ELF-1 (cell line): ENCODE data around the gene BASP1.
"Not testable (repeated sequence)": the region's sequence is repeated elsewhere in the genome, so short reads cannot be mapped to it uniquely, and the experiment has no call there.

Experiments
- DNase-seq: peaks from one replicate; pipeline ENCODE4 v3.0.0-alpha.2; 2016; ENCODE audit warnings: low read depth, low spot score

Gene BASP1

DNA sequence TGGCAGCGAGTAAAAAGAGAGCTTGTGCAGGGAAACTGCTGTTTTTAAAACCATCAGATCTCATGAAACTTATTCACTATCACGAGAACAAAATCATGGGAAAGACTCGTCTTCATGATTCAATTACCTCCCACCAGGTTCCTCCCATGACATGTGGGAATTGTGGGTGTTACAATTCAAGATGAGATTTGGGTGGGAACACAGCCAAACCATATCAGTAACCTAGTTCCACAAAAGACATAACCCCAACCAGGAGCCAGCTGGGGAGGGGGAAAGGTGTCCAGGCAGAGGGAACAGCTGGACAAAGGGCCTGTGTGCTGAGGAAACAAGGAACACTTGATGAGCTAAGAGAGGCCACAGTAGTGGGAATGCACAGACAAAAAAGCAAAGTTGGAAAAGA is 71.1 kb downstream of the BASP1 start:
- no peak for DNase-seq

DNA sequence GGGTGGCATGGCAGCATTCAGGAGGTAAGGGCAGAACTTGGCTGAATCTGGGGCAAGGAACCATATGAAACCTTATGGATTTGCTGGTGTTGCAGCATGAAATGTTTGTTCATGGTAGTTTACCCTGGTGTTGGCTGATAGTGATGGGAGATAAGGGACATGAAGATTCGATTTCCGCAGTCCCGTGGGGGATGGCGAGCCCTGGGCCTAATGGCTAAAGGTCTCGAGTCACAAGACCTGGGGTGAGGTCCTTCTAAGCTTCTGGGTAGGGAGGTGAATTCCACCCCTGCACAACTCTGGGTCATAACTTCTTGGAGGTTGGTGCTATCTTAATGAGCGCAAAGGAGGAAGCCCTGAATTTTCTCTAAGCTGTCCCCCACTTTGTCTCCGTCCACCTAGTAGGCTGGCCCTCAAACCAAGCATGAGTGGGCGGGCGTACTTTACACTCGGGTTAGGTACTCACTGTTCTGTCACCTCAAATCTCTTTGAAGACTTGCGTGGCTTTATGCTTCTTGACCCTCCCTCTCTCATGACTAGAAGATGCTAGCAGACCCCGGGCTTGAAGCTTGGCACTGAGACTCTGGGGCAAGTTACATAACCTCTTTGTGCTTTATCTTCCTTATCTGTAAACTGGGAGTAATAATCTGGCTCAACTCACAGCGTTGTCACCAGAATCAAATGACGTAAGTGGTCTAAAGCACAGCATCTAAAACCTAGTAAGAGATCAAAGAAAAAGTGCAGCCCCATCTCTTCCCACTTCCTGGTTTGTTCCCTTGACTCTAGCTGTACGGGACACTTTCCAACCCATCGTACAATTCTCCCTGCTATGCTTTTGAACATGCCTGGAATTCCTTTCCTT is 72.5 kb downstream of the BASP1 start:
- DNase-seq: no peak

DNA sequence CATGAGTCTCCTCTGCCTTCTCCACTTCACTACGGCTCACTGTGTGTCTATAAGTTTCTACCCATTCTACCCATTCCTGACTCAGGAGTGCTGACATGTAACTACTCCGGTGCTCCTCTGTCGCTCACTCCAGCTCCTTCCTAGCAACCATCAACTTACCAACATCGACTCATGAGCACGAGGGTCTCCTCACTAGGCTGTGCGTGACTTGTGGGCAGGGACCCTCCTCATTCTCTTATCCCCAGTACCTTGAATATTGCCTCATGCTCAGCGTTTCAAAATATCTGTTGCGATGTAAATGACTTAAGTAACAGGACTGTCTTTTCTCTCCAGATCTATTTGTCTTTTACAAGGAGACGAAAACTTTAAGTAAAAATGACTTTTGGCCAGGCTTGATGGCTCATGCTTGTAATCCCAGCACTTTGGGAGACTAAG is 73.1 kb downstream of the BASP1 start:
- no peak for DNase-seq

DNA sequence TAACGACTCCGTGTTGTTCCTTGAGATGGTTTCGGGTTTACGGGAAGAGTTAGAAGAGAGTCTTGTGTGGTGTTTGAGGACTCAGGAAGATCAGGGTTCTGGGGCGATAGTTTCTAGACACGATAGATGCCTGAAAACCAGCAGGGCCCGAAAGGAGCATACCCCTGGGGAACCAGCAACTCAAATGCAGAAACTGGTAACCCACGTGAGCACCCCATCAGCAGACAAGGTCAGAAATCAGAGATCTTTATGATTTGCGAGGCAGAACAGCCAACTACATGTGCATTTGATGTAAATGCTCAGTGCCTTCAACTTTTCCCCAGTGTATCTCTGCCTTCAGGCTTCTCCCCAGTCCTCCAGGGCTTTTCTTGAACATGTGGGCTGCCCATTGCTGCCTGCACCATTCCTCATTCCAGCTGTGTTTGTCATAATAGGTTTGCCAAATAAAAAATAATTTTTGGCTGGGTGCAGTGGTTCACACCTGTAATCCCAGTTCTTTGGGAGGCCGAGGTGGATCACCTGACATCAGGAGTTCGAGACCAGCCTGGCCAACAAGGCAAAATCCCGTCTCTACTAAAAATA is 75.1 kb downstream of the BASP1 start:
- no peak for DNase-seq

DNA sequence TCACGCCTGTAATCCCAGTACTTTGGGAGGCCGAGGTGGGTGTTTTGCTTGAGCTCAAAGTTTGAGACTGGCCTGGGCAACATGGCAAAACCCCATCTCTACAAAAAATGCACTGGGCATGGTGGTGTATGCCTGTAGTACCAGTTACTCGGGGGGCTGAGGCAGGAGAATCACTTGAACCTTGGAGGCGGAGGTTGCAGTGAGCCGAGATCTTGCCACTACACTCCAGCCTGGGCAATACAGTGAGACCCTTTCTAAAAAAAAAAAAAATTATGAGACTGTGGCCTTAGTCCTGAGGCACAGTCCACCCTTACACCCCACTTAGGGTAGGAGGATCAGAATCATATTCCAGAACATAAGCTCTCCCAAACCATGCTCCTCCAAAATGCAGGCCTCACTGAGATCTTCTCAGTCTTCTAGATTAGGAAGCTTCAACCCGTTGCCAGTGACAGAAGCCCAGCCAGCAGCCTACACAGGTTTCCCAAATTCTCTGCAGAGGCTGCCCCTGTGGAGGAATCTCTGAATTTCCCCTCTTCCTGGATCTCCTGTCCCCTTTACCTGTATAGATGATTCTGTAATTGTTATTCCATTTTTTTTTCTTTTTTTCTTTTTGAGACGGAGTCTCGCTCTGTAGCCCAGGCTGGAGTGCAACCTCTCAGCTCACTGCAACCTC is 77.3 kb downstream of the BASP1 start:
- DNase-seq: no peak

DNA sequence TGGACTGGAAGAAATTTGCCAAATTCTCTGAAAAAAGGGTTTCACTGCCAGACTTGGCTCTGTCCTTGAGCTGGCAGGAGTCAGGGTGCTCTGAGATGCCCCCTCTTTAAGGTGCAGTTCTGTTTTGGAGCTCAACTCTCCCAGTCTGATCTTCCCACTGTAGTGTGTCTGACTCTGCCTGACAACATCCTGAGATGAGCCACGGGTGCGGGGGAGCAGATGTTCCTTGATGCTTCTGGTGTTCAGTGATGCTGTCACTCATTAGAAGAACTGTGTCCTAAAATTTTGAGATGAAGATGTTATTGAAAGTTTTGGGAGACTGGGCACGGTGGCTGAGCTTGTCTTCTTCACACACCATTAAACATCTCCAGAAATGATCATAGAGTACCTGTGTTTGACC is 78.2 kb downstream of the BASP1 start:
- no peak for DNase-seq

DNA sequence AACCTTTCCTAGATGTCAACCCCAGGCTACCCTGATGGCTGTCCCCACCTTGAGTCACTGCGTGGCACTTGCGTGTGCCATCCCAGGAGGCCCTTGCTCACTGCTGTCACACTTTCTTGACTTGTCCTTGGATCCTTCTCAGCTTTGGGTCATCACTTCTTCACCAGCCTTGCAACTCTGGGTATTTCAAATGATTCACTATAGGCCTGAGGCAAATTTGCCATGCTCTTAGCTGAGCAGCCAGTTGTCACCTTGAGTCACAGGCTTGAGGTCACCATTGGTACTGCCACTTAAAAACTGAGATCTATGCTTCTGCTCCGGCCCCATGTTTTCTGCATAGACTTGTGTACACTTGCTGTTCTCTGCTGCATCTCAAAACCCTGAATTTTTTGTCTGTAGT is 84.7 kb downstream of the BASP1 start:
- no peak for DNase-seq

DNA sequence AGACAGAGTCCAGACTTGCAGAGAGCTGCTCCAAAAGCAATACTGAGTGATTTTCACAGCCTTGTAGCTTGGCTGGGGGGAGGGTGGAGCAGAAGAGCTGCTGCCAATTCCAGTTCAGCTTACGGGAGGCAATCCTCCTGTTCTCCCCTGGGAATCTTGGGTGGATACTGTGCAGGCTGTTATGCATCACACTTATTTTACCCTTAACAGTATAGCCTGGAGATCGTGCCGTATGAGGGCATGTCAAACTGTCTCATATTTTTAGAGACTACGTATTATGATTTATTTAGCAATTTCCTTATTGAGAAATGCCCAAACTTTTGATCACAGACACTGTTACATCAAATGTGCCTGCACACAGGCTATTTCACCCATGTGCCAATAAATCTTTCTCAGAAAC is 85.2 kb downstream of the BASP1 start:
- no peak for DNase-seq

DNA sequence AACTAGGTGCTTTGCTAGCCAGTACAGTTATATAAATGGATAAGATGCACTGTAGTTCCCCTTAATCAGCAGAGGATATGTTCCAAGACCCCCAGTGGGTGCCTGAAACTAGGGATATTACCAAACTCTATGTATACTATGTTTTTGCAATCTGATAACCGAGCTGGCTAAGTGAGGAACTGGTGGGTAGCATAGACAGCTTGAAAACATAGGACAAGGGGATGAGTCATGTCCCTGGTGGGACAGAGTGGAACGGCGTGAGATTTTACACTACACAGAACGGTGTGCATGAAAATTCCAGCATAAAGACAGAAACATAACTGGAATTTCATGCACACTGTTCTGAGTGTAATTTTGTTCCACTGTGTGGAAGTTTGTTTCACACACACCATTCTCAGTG is 86.9 kb downstream of the BASP1 start:
- no peak for DNase-seq

DNA sequence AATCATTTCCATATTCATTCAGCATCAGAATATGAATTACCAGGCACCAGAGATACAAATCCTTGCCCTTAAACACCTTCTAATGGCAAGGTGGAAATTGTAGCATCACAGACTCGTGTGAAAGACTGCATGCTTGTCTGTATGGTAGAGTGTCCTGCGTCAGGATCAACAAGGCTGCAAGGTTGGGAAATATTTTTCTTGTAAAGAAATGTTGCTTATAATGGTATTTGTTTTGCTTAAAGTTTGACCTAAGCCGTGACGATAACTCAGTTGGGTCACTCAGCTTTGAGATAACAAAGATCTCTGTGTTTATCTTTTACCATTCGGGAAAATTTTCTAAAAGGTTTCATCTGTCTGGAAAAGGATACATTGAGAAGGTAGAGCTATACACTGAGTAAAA is 87.6 kb downstream of the BASP1 start:
- DNase-seq: no peak

DNA sequence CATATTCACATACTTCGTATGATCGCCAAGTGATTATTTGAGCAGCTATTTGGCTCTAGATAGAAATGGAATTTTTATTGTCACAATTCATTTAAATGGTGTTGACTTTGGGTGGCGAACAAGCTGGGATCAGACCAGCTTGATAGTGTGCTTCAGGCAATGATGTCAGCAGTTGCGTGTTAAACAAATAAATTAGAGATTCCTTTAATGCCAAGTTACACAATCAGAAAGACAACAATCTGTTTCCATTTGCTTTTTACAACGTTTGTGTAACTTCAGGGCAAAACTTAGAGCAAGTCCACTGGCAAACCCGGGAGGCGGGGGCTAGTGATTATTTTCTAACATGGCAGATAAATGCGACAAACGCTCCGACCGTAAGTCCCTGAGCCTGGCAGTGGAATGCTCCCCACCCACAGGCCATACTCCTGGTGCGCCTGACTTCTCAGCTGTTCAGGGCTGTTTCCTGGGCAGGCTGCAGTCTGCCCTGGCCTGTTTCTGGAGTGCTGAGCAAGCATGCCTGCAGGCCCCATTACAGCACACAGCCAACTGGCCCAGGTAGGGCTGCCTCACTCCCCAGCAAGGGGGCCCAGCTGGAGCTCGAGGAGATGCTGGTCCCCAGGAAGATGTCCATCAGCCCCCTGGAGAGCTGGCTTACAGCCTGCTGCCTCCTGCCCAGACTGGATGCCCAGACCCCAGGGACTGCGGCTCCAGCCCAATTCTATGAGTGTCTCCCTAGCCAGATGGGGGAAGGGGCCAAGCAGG is 88.7 kb downstream of the BASP1 start:
- DNase-seq: peak; percentile 93

DNA sequence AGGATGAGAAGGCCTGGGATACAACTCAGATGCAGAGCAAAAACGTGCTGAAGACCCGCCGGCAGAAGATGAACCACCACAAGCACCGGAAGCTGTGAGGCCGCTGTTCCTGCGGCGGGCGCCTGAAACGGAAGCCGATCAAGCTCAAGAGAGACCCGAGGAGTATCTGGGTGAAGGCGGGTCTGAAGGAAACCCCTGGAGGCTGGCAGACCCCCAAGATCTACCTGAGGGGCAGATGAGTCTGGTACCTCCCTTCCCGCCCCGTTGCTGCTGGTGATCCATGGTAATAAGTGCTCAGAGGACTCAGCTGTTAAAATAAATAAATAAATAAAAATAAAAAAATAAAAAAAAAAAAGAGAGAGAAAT is 89.3 kb downstream of the BASP1 start:
- DNase-seq: no peak

DNA sequence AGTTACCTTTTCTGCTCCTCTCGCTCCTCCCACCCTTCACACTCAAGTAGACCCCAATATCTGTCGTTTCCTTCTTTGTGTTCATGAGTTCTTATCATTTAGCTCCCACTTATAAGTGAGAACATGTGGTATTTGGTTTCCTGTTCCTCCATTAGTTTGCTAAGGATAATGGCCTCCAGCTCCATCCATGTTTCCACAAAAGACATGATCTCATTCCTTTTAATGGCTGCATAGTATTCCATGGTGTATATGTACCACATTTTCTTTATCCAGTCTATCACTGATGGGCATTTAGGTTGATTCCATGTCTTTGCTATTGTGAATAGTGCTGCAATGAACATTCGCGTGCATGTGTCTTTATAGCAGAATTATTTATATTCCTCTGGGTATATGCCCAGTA is 90.0 kb downstream of the BASP1 start:
- DNase-seq: not testable (repeated sequence)

DNA sequence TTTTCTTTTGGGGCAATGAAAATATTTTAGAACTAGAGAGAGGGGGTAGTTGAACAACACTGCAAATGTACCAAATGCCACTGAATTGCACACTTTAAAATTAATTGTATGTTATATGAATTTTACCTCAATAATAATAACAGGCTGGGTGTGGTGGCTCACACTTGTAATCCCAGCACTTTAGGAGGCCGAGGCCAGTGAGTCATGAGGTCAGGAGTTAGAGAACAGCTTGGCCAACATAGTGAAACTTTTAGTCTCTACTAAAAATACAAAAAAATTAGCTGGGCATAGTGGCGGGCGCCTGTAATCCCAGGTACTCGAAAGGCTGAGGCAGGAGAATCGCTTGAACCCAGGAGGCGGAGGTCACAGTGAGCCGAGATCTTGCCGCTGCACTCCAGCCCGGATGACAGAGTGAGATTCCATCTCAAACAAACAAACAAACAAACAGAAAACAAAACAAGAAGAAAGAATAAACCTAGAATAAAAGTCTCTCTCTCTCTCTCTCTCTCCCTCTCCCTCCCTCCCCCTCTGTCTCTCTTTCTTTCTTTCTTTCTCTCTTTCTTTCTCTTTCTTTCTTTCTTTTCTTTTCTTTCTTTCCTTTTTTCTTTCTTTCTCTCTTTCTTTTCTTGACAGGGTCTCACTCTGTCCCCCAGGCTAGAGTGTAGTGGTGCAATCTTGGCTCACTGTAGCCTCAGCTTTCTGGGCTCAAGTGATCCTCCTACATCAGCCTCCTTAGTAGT is 91.1 kb downstream of the BASP1 start:
- DNase-seq: no peak

DNA sequence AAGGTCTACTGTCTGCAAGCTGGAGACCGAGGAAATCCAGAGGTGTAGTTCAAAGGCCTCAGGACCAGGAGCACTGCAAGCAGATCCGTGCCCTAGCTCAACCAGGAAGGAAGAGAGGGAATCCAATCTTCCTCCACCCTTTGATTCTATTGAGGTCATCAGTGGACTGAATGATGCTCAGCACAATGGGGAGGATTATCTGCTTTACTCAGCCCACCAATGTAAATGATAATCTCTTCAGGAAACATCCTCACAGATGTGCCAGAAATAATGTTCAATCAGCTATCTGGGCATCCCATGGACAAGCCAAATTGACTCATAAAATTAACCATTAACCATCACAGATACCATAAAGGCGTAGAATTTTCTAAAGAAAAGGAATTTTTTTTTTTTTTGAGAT is 92.0 kb downstream of the BASP1 start:
- DNase-seq: no peak

DNA sequence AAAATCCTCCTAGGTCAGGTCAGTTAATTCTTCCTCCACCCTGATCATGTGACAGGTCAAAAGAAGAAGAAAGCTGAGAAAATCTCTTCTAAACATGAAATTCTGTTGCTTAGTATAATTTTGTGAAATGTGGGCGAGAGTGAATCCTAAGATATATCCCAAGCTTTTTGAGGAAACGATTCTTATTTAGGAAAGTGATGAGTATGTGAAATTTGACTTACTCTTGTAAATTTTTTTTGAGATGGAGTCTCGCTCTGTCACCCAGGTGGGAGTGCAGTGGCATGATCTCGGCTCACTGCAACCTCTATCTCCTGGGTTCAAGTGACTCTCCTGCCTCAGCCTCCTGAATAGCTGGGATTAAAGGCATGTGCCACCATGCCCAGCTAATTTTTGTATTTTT is 93.1 kb downstream of the BASP1 start:
- DNase-seq: not testable (repeated sequence)

DNA sequence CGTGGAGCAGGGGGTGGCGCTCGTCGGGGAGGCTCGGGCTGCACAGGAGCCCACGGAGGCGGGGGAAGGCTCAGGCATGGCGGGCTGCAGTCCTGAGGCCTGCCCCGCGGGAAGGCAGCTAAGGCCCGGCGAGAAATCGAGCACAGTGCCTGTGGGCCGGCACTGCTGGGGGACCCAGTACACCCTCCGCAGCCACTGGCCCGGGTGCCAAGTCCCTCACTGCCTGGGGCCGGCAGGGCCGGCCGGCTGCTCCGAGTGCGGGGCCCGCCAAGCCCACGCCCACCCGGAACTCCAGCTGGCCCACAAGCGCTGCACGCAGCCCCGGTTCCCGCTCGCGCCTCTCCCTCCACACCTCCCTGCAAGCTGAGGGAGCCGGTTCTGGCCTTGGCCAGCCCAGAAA is 94.4 kb downstream of the BASP1 start:
- DNase-seq: not testable (repeated sequence)

DNA sequence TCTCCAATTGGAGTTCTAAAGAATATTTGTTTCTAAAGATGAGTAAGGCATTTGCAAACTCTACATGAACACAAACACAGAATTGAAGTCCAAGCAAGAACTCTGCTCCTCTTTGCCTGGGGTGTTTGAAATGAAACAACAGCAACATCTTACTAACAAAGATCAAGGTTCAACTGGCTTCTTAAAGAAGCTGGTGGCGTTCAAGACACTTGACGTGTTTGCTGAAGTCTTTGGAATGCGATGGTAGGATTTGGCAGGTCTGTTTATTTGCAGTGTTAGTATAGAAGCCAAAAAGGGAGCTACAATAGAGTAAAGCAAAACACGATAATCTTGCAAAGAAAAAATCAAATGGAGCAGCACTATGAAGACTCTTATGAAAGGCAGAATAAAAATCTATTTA is 94.9 kb downstream of the BASP1 start:
- no peak for DNase-seq

DNA sequence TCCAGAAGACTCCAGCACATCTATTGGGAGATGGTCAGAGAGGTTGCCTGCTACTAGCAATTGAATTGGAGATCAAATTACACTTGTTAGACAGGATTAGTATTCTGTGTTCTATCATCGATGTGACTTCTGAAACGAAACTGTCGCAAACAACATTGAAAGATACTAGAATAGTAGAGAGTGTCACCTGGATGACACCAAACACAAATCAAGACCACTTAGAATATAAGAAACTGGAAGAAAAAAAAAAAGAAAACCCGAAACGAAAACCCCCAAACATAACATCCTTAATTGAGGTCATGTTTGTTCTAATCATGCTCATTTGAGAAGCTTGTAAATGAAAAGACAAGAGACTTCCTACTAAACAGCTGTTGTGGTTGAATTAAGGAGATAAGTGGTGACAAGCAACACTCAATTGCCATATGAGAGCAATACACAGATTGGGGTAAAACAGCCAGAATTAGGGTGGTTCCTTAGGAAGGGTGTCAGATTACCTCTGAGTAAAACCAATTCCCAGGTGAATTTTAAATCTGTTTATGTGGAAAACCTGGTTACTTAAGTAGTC is 97.6 kb downstream of the BASP1 start:
- no peak for DNase-seq

DNA sequence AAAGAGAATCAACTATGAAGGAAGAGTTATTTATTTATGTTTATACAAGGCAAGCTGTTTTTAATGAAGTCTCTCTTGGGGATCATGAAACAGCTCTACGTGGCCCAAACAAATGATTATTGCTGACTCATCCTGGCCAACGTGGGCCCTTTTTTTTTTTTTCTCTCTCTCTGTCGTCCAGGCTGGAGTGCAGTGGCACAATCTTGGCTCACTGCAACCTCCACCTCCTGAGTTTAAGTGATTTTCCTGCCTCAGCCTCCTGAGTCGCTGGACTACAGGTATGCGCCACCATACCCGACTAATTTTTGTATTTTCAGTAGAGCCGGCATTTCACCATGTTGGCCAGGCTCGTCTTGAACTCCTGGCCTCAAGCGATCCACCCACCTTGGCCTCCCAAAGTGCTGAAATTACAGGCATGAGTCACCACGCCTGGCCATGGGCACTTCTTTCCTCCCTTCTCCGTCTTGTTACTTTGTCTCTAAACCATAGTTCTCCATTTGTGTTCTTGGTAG is 98.3 kb downstream of the BASP1 start:
- peak; percentile 8 for DNase-seq

DNA sequence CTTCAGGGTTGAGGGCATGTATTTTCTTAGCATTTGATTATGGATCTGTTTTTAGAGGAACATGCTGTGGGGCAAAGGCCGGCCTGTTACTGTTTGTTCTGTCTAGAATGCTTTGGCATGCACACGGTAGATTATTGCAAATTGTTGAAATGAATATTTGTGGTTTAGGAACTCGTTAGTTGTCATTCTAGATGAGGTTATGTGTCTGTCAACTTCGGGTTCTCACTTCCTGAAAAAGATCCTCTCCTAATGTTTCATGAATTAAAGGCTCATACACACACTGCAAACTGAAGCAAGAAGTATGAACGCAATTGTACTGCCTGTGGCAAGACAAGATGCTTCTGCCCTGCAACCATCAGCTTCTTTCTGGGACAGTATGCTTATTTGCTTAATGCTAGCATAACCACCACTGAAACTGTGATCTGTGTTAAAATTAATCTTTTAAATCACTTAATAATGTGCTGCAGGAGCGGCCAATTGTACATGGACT is 99.6 kb downstream of the BASP1 start:
- no peak for DNase-seq
